Choroid plexus epithelial cell (primary cell): ENCODE results near the gene RBM20.
"Not testable (repeated sequence)": the region's sequence is repeated elsewhere in the genome, so short reads cannot be mapped to it uniquely, and the experiment has no call there.

ENCODE experiments used
- DNase-seq: peaks from one replicate; pipeline ENCODE4 v3.0.0-alpha.2; 2010; ENCODE audit warnings: low read depth
- H3K4me3 ChIP-seq: 2 replicates; pipeline ENCODE4 v1.5.1; 2011; ENCODE audit warnings: low read depth, mild to moderate bottlenecking, control low read depth, low read length, moderate library complexity
- TF ChIP-seq, protein P1 (sequence below): conservative IDR thresholded peaks from 2 replicates; pipeline ENCODE4 v1.5.1; 2011; ENCODE audit warnings: low read depth, mild to moderate bottlenecking, control low read depth, inconsistent platforms, low read length, moderate library complexity

Gene RBM20

DNA sequence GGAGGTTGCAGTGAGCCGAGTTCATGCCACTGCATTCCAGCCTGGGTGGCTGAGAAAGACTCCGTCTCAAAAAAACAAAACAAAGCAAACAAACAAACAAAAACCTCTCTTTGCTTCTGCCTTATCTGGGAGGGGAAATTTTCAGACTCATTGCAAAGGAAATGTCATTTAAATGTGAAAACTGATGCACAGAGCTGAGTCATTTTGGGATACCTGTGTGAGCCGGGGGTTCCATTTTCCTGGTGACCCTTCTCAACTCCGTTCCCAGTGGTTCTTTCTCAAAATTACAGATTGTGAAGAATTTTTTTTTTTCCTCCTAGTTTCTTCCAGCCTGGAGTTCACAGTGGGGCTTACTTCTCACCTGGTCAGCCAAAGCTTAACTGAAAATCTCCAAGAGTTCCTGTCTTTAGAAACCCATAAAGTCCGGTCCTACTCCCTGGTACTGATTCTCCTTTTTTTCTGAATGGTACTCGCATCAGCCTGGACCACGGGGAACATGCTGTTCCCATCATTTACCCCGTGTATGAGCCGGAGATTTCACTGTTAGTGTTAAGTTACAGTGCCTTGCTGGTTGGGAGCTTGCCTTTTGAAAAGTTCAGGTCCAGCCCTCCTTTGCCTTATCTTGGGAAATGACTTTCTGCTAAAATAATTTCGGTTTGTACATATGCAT is 56.9 kb downstream of the RBM20 start:
- TF ChIP-seq, protein P1, sequence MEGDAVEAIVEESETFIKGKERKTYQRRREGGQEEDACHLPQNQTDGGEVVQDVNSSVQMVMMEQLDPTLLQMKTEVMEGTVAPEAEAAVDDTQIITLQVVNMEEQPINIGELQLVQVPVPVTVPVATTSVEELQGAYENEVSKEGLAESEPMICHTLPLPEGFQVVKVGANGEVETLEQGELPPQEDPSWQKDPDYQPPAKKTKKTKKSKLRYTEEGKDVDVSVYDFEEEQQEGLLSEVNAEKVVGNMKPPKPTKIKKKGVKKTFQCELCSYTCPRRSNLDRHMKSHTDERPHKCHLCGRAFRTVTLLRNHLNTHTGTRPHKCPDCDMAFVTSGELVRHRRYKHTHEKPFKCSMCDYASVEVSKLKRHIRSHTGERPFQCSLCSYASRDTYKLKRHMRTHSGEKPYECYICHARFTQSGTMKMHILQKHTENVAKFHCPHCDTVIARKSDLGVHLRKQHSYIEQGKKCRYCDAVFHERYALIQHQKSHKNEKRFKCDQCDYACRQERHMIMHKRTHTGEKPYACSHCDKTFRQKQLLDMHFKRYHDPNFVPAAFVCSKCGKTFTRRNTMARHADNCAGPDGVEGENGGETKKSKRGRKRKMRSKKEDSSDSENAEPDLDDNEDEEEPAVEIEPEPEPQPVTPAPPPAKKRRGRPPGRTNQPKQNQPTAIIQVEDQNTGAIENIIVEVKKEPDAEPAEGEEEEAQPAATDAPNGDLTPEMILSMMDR = no peak
- H3K4me3 ChIP-seq = no peak overlapping the region
- DNase-seq = no peak

DNA sequence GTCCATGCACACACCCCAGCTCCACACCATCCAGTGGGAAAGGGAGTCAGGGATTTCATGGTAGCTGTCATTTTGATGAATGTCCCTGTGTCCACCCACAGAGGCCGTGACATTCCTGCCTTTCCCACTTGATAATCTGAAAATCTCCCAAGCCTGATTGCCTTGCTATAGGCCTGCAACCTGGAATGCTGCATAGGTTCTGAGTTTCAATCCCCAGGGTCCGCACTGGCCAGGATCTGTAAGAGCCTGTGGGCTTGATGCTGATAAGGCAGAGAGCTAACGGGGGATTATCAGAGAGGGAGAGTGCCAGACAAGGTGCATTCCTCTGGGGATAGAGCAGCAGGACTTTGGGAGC is 57.5 kb downstream of the RBM20 start:
- no peak for DNase-seq
- no peak overlapping the region for H3K4me3 ChIP-seq
- TF ChIP-seq, protein P1 = no peak

DNA sequence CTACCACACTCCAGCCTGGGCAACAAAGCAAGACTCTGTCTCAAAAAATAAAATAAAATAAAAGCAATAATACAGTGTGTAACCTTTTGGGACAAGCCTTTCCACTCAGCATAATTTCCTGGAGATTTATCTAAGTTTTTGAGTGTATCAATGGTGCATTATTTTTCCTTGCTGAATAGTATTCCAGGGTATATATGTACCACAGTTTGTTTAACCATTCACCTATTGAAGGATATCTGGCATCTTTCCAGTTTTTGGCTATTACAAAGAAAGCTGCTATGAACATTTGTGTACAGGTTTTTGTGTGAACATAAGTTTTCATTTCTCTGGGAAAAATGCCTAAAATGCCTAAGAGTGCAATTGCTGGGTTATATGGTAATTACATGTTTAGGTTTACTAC is 59.9 kb downstream of the RBM20 start:
- TF ChIP-seq, protein P1 = no peak
- DNase-seq = no peak
- no peak overlapping the region for H3K4me3 ChIP-seq

DNA sequence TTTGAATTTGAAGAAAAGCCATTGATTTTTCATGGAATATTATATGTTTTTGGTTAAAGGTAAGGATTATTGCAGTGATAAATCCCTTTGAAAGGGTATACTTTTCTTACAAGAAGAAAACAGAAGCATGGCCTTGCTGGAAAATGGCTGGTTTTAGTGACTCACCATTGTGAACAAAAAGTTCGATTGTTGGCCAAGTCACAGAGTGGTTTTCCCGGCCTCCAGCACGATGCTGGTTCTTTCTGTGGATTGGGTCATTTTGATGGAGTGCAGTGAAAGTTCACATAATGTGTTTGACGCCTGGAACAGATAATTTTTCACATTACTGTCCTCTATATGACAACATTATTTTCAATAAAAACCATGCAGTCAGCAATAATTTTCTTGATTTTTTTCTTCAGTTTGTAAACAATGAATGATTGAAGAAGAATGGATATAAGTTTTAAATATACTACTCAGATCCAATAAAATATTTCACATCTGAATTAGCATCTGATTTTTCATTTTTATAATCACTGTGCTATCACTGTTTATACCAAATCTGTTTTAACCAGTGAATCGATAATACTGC is 60.9 kb downstream of the RBM20 start:
- H3K4me3 ChIP-seq = no peak overlapping the region
- TF ChIP-seq, protein P1 = no peak
- no peak for DNase-seq

DNA sequence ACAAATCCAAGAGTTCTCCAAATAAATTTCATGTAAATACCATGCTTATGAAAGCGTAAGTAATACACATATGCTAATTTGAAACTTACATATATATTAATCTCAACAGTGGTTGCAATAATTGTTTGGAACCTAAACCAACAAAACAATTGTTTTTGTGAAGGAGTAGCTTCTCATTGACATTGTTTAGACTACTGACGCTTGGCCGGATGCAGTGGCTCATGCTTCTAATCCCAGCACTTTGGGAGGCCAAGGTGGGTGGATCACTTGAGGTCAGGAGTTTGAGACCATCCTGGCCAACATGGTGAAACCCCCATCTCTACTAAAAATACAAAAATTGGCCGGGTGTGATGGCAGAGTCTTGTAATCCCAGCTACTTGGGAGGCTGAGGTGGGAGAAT is 61.5 kb downstream of the RBM20 start:
- not testable (repeated sequence) for DNase-seq, H3K4me3 ChIP-seq

DNA sequence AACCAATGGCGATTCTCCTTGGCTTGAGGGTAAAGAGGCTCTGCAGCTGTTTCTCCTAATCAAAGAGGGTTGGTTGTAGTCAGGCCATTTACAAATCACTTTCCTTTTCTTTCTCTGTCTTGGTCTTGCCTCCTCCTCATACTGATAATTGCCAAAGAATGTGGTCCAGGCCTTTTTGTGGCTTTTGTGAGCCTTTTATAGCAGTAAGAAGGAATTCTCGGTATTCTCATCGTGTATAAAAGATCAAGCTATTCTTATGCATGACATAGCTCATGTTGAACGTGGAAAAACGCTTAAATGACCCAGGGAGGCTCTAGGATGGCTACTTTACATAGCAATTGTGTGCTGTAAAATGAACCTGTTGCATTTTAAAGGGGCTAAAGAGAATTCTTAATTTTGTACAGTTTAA is 62.6 kb downstream of the RBM20 start:
- DNase-seq = peak; percentile 95
- TF ChIP-seq, protein P1 = no peak
- H3K4me3 ChIP-seq = no peak overlapping the region

DNA sequence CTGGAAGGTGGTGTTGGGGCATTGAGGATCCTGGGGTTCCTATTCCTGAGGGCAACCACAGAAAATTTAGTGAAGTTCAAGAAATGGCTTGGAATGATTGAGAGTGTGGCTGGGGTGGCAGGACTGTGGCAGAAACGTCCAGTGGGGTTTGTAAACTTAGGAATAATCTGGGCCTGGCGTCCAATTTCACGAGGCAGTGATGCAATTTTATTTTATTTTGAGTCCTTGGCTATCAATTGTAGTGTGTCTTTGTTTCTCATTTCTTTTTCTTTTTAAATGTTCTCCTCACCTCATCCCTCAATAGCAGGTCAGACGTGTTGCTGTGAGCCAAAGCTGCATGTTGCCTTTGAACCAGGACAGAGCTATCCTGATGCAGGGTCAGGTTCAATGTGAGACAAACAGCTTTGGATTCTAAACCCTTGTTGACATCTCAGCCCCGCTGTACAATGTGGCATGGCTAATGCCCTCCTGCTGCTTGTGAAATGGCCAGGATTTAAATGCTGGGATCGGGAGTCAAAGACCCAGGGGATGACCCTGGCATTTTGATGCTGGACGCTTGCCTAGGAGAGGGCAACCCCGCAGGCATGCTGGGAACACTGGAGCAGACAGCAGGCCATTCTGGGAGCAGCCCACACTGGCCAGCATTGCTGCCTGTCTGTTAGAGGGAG is 64.8 kb downstream of the RBM20 start:
- H3K4me3 ChIP-seq = no peak overlapping the region
- TF ChIP-seq, protein P1 = no peak
- no peak for DNase-seq
